22Rv1 (cell line): ENCODE measurements around the gene GMCL2.

Experiments used
- ZFX ChIP-seq: fragments of 450-650 bp; IDR thresholded peaks from 2 replicates; pipeline ENCODE4 v1.6.1; 2017; ENCODE audit warnings: antibody characterized with exemption, borderline replicate concordance
- TF ChIP-seq, protein P1 (sequence below): fragments of 450-650 bp; IDR thresholded peaks from 2 replicates; pipeline ENCODE4 v1.5.1; 2017; ENCODE audit warnings: mild to moderate bottlenecking

DNA sequence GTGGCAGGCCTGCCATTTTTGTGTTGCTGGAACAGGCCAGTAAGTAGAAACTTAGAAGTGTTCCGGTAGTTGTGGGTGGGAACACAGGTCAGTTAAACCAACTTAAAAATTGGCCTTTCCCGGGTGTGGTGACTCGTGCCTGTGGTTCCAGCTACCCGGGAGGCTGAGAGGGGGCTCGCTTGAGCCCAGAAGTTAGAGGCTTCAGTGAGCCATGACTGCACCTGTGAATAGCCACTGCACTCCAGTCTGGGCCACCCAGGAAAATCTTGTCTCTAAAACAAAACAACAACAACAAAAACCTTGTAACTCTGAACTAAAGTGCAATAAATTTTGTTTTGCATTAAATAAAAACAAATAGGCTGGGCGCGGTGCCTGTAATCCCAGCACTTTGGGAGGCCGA is 32.1 kb downstream of the GMCL2 start:
- TF ChIP-seq, protein P1, sequence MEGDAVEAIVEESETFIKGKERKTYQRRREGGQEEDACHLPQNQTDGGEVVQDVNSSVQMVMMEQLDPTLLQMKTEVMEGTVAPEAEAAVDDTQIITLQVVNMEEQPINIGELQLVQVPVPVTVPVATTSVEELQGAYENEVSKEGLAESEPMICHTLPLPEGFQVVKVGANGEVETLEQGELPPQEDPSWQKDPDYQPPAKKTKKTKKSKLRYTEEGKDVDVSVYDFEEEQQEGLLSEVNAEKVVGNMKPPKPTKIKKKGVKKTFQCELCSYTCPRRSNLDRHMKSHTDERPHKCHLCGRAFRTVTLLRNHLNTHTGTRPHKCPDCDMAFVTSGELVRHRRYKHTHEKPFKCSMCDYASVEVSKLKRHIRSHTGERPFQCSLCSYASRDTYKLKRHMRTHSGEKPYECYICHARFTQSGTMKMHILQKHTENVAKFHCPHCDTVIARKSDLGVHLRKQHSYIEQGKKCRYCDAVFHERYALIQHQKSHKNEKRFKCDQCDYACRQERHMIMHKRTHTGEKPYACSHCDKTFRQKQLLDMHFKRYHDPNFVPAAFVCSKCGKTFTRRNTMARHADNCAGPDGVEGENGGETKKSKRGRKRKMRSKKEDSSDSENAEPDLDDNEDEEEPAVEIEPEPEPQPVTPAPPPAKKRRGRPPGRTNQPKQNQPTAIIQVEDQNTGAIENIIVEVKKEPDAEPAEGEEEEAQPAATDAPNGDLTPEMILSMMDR, result no peak
- no peak for TF ChIP-seq ZFX
